HCT116 (cell line): Measurements from ENCODE around the gene SCML2. TPM values are rescaled to one million over a fixed set of nuclear protein-coding genes. Genes with fewer than 3 reads are reported as not detected.

ENCODE experiments used
- ATAC-seq: fragments of 200-7000 bp; cut with Tn5 transposase; 2 replicates; pipeline ENCODE4 v1.9.1; 2020; ENCODE audit warnings: mild to moderate bottlenecking, moderate library complexity
- BruUV-seq: library from RNA; stranded (reverse); fragments of 400-500 nt; replicated peaks from 2 replicates; lab custom pipeline; 2021; lab: Mats Ljungman, UMichigan
- CTCF ChIA-PET: fragments of 300-600 bp; sonication (Branson Sonifier 250); formaldehyde crosslinking; loops from one replicate; lab custom pipeline; 2021; ENCODE audit warnings: antibody characterized with exemption; lab: Charles Lee
- POLR2A ChIA-PET: fragments of 300-600, 350-600 bp; sonication (Branson Sonifier 250); formaldehyde crosslinking; loops from one replicate; lab custom pipeline; 2021; ENCODE audit warnings: antibody characterized with exemption; lab: Charles Lee
- RAD21 ChIA-PET, 2 experiments: fragments of 300-600 bp; sonication (Branson Sonifier 250); formaldehyde crosslinking; loops; one replicate each; lab custom pipeline; 2023; ENCODE audit warnings: low total read pairs in 2 of 2; ENCODE audit not compliant: uncharacterized antibody in 2 of 2, unreplicated experiment in 2 of 2, low non-redundant PET in 1 of 2; lab: Charles Lee
- DNase-seq: peaks from one replicate; pipeline ENCODE4 v3.0.0-alpha.2; 2010; ENCODE audit warnings: low read depth, low spot score
- H2AFZ ChIP-seq: fragments of 200-600 bp; shearing (Covaris generic), sonication (generic); 2 replicates; pipeline ENCODE4 v1.6.1; 2017; ENCODE audit warnings: low read depth, mixed run types, mixed read lengths, antibody characterized with exemption, low read length; ENCODE audit not compliant: poor library complexity, severe bottlenecking
- H3K27ac ChIP-seq: 2 replicates; pipeline ENCODE4 v1.5.1; 2012; ENCODE audit warnings: low read depth, low read length
- H3K27me3 ChIP-seq: fragments of 200-600 bp; sonication (generic); 2 replicates; pipeline ENCODE4 v1.6.1; 2016; ENCODE audit warnings: mixed run types, low read length, mixed read lengths; ENCODE audit not compliant: insufficient read depth
- H3K36me3 ChIP-seq, 2 experiments: fragments of 200-500 bp in 1 of 2; fragments of 200-600 bp in 1 of 2; sonication (Bioruptor generic) in 1 of 2; sonication (generic) in 1 of 2; 2 replicates each; pipeline versions ENCODE4 v1.5.1 to v1.6.1; 2014 to 2016; ENCODE audit warnings: low read length in 2 of 2, inconsistent platforms in 1 of 2, mixed read lengths in 1 of 2, mixed run types in 1 of 2; ENCODE audit not compliant: insufficient read depth in 2 of 2, control insufficient read depth in 1 of 2
- H3K4me1 ChIP-seq, 2 experiments: fragments of 200-600 bp in 1 of 2; sonication (generic) in 1 of 2; 2 replicates each; pipeline versions ENCODE4 v1.5.1 to v1.6.1; 2012 to 2017; ENCODE audit warnings: low read length in 2 of 2, inconsistent platforms in 1 of 2, mild to moderate bottlenecking in 1 of 2, mixed read lengths in 1 of 2, mixed run types in 1 of 2, moderate library complexity in 1 of 2; ENCODE audit not compliant: insufficient read depth in 2 of 2, control insufficient read depth in 1 of 2
- H3K4me2 ChIP-seq: fragments of 200-600 bp; sonication (generic); 2 replicates; pipeline ENCODE4 v1.6.1; 2017; ENCODE audit warnings: mixed run types, low read length, mixed read lengths
- H3K4me3 ChIP-seq, 2 experiments: fragments of 200-600 bp in 1 of 2; sonication (generic) in 1 of 2; replicated peaks in 1 of 2; 2 replicates each; pipeline ENCODE4 v1.5.1; 2011 to 2016; ENCODE audit warnings: low read length in 2 of 2, control low read depth in 1 of 2, low read depth in 1 of 2, mild to moderate bottlenecking in 1 of 2, mixed read lengths in 1 of 2, mixed run types in 1 of 2
- H3K79me2 ChIP-seq: fragments of 200-600 bp; sonication (generic); 2 replicates; pipeline ENCODE4 v1.6.1; 2017; ENCODE audit warnings: mild to moderate bottlenecking, mixed run types, low read length, moderate library complexity, mixed read lengths; ENCODE audit not compliant: insufficient read depth
- H3K9ac ChIP-seq: fragments of 200-600 bp; sonication (generic); 2 replicates; pipeline ENCODE4 v1.6.1; 2016; ENCODE audit warnings: low read length, mixed read lengths
- H3K9me2 ChIP-seq: fragments of 200-600 bp; sonication (generic), shearing (Covaris generic); 2 replicates; pipeline ENCODE4 v1.6.1; 2017; ENCODE audit warnings: mixed run types, mild to moderate bottlenecking, moderate library complexity; ENCODE audit not compliant: insufficient read depth
- H3K9me3 ChIP-seq, 2 experiments: fragments of 200-500 bp in 1 of 2; fragments of 200-600 bp in 1 of 2; sonication (Bioruptor generic) in 1 of 2; sonication (generic) in 1 of 2; 2 replicates each; pipeline ENCODE4 v1.6.1; 2014 to 2017; ENCODE audit warnings: low read length in 2 of 2, mixed read lengths in 2 of 2, inconsistent platforms in 1 of 2, low read depth in 1 of 2, mild to moderate bottlenecking in 1 of 2, mixed run types in 1 of 2, moderate library complexity in 1 of 2; ENCODE audit not compliant: control insufficient read depth in 1 of 2, insufficient read depth in 1 of 2
- H4K20me1 ChIP-seq: fragments of 200-600 bp; sonication (generic), shearing (Covaris generic); 2 replicates; pipeline ENCODE4 v1.6.1; 2017; ENCODE audit warnings: mixed run types, mild to moderate bottlenecking, moderate library complexity; ENCODE audit not compliant: insufficient read depth
- ATF3 ChIP-seq: IDR thresholded peaks from 2 replicates; pipeline ENCODE4 v1.6.1; 2012
- CBX3 ChIP-seq: IDR thresholded peaks from 2 replicates; pipeline ENCODE4 v1.6.1; 2012; ENCODE audit warnings: low read depth
- CEBPB ChIP-seq: IDR thresholded peaks from 2 replicates; pipeline ENCODE4 v1.6.1; 2012; ENCODE audit warnings: low read depth
- EGR1 ChIP-seq: IDR thresholded peaks from 2 replicates; pipeline ENCODE4 v1.6.1; 2012; ENCODE audit warnings: low read depth
- EZH2 ChIP-seq: fragments of 200-600 bp; sonication (generic); IDR thresholded peaks from 2 replicates; pipeline ENCODE4 v1.6.1; 2017; ENCODE audit warnings: antibody characterized with exemption, mixed run types
- EZH2phosphoT487 ChIP-seq: fragments of 200-600 bp; IDR thresholded peaks from 2 replicates; pipeline ENCODE4 v1.6.1; 2018; ENCODE audit warnings: antibody characterized with exemption, borderline replicate concordance
- POLR2A ChIP-seq: IDR thresholded peaks from 2 replicates; pipeline ENCODE4 v1.7.0; 2011; ENCODE audit warnings: borderline replicate concordance; ENCODE audit not compliant: insufficient read depth, insufficient read length; ENCODE audit errors: extremely low read depth
- REST ChIP-seq: IDR thresholded peaks from 2 replicates; pipeline ENCODE4 v1.6.1; 2012; ENCODE audit warnings: low read depth
- SIN3A ChIP-seq: IDR thresholded peaks from 2 replicates; pipeline ENCODE4 v1.6.1; 2012; ENCODE audit warnings: low read depth
- YY1 ChIP-seq: IDR thresholded peaks from 2 replicates; pipeline ENCODE4 v1.6.1; 2011; ENCODE audit warnings: low read length, low read depth, moderate library complexity, mild to moderate bottlenecking; ENCODE audit not compliant: insufficient replicate concordance; ENCODE audit errors: extremely low read depth
- ZBTB33 ChIP-seq: IDR thresholded peaks from 2 replicates; pipeline ENCODE4 v1.6.1; 2011; ENCODE audit warnings: mild to moderate bottlenecking, low read length, moderate library complexity; ENCODE audit not compliant: insufficient replicate concordance; ENCODE audit errors: extremely low read depth
- intact Hi-C: fragments of 100-400 bp; cut with micrococcal nuclease; formaldehyde crosslinking; loops from 2 replicates; pipeline ENCODE4 v1.10.0; 2022
- total RNA-seq: library from RNA; stranded (reverse); gene quantifications from one replicate; pipeline ENCODE4 v1.2.1, GENCODE V29; 2021; ENCODE audit not compliant: unreplicated experiment

Gene SCML2
- total RNA-seq, 1 experiment from 2014 or later = 5.2 TPM

GRCh38 chrX:18351784-18352183, 2.7 kb downstream of the SCML2 start (continued):
- no peak for TF ChIP-seq REST
- no peak for TF ChIP-seq YY1
- no peak for TF ChIP-seq CBX3

- H3K9me3 ChIP-seq = no peaks in the 10 kb centered on the region
- no peaks in the 10 kb centered on the region for H3K9me2 ChIP-seq
- H3K36me3 ChIP-seq = no peaks in the 10 kb centered on the region
- POLR2A ChIA-PET = no interaction called here
- H4K20me1 ChIP-seq = 0 out of 2 replicates have a peak, but pooled peaks cover 2% of the 10 kb centered on the region
- peaks cover 53% of the 10 kb centered on the region for H3K79me2 ChIP-seq
- H3K27me3 ChIP-seq = no peaks in the 10 kb centered on the region
- no peak overlapping the region for H3K9ac ChIP-seq
- H3K4me2 ChIP-seq = peak overlapping the region; percentile 40; the same call in 1 of the 2 replicates
- H3K4me1 ChIP-seq = peaks cover 2 to 20% of the 10 kb centered on the region in 2 experiments; a peak in 3 of 4 replicates
- TF ChIP-seq EGR1 = no peak
- TF ChIP-seq POLR2A = no peak
- no peak for TF ChIP-seq ATF3
- TF ChIP-seq ZBTB33 = no peak
- TF ChIP-seq CEBPB = no peak
- no peak for TF ChIP-seq SIN3A
- TF ChIP-seq EZH2 = no peak
- no peak for TF ChIP-seq EZH2phosphoT487
- H3K27ac ChIP-seq = no peak overlapping the region
- no peak for ATAC-seq
- H2AFZ ChIP-seq = no peak overlapping the region
- intact Hi-C loops = no loop called here
- RAD21 ChIA-PET = no interaction called here
- no TSS peak for BruUV-seq
- no peak for DNase-seq
- CTCF ChIA-PET = no interaction called here
- H3K4me3 ChIP-seq = no peak overlapping the region
Observed at GRCh38 chrX:18348047-18348446, 6.4 kb downstream of the SCML2 start.
